ENCODE results near the gene HVCN1.
A peak's percentile ranks its signal among the peaks of the same experiment; 100 is the strongest.

HVCN1 gene

GRCh38 chr12:110698171-110698902, 9.4 kb upstream of the HVCN1 start:
- peak; percentile 87 for DNase-seq

- no peak for DNase-seq
These were observed 8.3 kb upstream of the HVCN1 start for GRCh38 chr12:110697236-110697635.

GRCh38 chr12:110696283-110696682, 7.4 kb upstream of the HVCN1 start:
- no peak for DNase-seq

GRCh38 chr12:110694330-110694901, 5.5 kb upstream of the HVCN1 start:
- peak; percentile 75 for DNase-seq

- DNase-seq = peak; percentile 40
These were observed 4.8 kb upstream of the HVCN1 start for GRCh38 chr12:110693731-110694130.

- DNase-seq = no peak
These were observed 1.2 kb upstream of the HVCN1 start for GRCh38 chr12:110690127-110690430.

- peak; percentile 17 for DNase-seq
These were observed 589 bp upstream of the HVCN1 start for GRCh38 chr12:110689281-110690126.

GRCh38 chr12:110687396-110688169, 1.3 kb downstream of the HVCN1 start:
- DNase-seq = no peak

GRCh38 chr12:110686294-110686903, 2.5 kb downstream of the HVCN1 start:
- no peak for DNase-seq

- no peak for DNase-seq
These were observed 4.5 kb downstream of the HVCN1 start for GRCh38 chr12:110684312-110684836.

GRCh38 chr12:110683888-110684287, 5.0 kb downstream of the HVCN1 start:
- no peak for DNase-seq

GRCh38 chr12:110680032-110680431, 8.9 kb downstream of the HVCN1 start:
- DNase-seq = no peak

GRCh38 chr12:110679201-110679600, 9.7 kb downstream of the HVCN1 start:
- no peak for DNase-seq

- DNase-seq = no peak
These were observed 10.9 kb downstream of the HVCN1 start for GRCh38 chr12:110677982-110678381.

GRCh38 chr12:110677206-110677911, 11.6 kb downstream of the HVCN1 start:
- DNase-seq = no peak

GRCh38 chr12:110676171-110676570, 12.7 kb downstream of the HVCN1 start:
- DNase-seq = no peak

- no peak for DNase-seq
These were observed 18.7 kb downstream of the HVCN1 start for GRCh38 chr12:110670161-110670701.

GRCh38 chr12:110669193-110669502, 19.8 kb downstream of the HVCN1 start:
- DNase-seq = no peak

- DNase-seq = no peak
These were observed 20.3 kb downstream of the HVCN1 start for GRCh38 chr12:110668480-110669192.

- no peak for DNase-seq
These were observed 21.2 kb downstream of the HVCN1 start for GRCh38 chr12:110667671-110668070.

GRCh38 chr12:110666892-110667291, 22.0 kb downstream of the HVCN1 start:
- DNase-seq = no peak

Measured in hematopoietic multipotent progenitor cell treated with erythropoietin and hydrocortisone succinate and interleukin-3 and kit ligand, for 8 days (in vitro differentiated cells).